PC-9 (cell line): ENCODE measurements around the gene NFKBIA. TPM values are rescaled to one million over a fixed set of nuclear protein-coding genes. Genes with fewer than 3 reads are reported as not detected.

Experiments
- BruUV-seq: library from RNA; stranded (reverse); fragments of 400-500 nt; replicated peaks from 2 replicates; lab custom pipeline; 2021; lab: Mats Ljungman, UMichigan
- CTCF ChIA-PET: fragments of 300-600 bp; sonication (Branson Sonifier 250); formaldehyde crosslinking; loops from one replicate; lab custom pipeline; 2022; ENCODE audit warnings: antibody characterized with exemption; lab: Charles Lee
- POLR2A ChIA-PET: fragments of 300-600 bp; sonication (Branson Sonifier 250); formaldehyde crosslinking; loops from one replicate; lab custom pipeline; 2022; ENCODE audit warnings: antibody characterized with exemption; ENCODE audit not compliant: unreplicated experiment; lab: Charles Lee
- DNase-seq, 2 experiments: peaks; one replicate each; pipeline versions ENCODE4 v3.0.0 to v3.0.0-alpha.2; 2015 to 2022; ENCODE audit warnings: mixed read lengths in 1 of 2
- H2AFZ ChIP-seq: fragments of 200-600 bp; sonication (generic); 2 replicates; pipeline ENCODE4 v1.8.1; 2017; ENCODE audit warnings: antibody characterized with exemption
- H3F3A ChIP-seq: fragments of 200-600 bp; sonication (generic); 2 replicates; pipeline ENCODE4 v1.8.1; 2017; ENCODE audit warnings: antibody characterized with exemption, mild to moderate bottlenecking, low read depth; ENCODE audit not compliant: insufficient read depth
- H3K27ac ChIP-seq: fragments of 200-600 bp; sonication (generic); 2 replicates; pipeline ENCODE4 v1.6.1; 2016; ENCODE audit warnings: mixed run types
- H3K27me3 ChIP-seq: fragments of 200-600 bp; sonication (generic); 2 replicates; pipeline ENCODE4 v1.6.1; 2016; ENCODE audit warnings: low read depth, mixed run types; ENCODE audit not compliant: insufficient read depth
- H3K36me3 ChIP-seq: fragments of 200-600 bp; sonication (generic); 2 replicates; pipeline ENCODE4 v1.6.1; 2016; ENCODE audit warnings: low read depth, mixed run types
- H3K4me1 ChIP-seq: fragments of 200-600 bp; sonication (generic); replicated peaks from 2 replicates; pipeline ENCODE4 v1.6.1; 2016; ENCODE audit warnings: mixed run types; ENCODE audit not compliant: insufficient read depth
- H3K4me2 ChIP-seq: fragments of 200-600 bp; sonication (generic); 2 replicates; pipeline ENCODE4 v1.6.1; 2017; ENCODE audit warnings: mixed run types
- H3K4me3 ChIP-seq: fragments of 200-600 bp; sonication (generic); 2 replicates; pipeline ENCODE4 v1.6.1; 2016; ENCODE audit warnings: mixed run types
- H3K79me2 ChIP-seq: fragments of 200-600 bp; sonication (generic); 2 replicates; pipeline ENCODE4 v1.6.1; 2017; ENCODE audit warnings: low read depth, mixed run types
- H3K9me2 ChIP-seq: fragments of 200-600 bp; sonication (generic); 2 replicates; pipeline ENCODE4 v1.8.1; 2017; ENCODE audit warnings: mild to moderate bottlenecking; ENCODE audit not compliant: insufficient read depth
- H3K9me3 ChIP-seq: fragments of 200-600 bp; sonication (generic); 2 replicates; pipeline ENCODE4 v1.8.1; 2016; ENCODE audit warnings: low read depth; ENCODE audit not compliant: insufficient read depth
- H4K20me1 ChIP-seq: fragments of 200-600 bp; sonication (generic); 2 replicates; pipeline ENCODE4 v1.8.1; 2017; ENCODE audit not compliant: insufficient read depth
- CTCF ChIP-seq: fragments of 200-600 bp; sonication (generic); conservative IDR thresholded peaks from 2 replicates; pipeline ENCODE4 v1.6.1; 2017; ENCODE audit warnings: mixed run types, antibody characterized with exemption, mild to moderate bottlenecking, moderate library complexity
- EZH2 ChIP-seq: fragments of 200-600 bp; sonication (generic); IDR thresholded peaks from 2 replicates; pipeline ENCODE4 v1.8.0; 2017; ENCODE audit warnings: antibody characterized with exemption, low read depth
- intact Hi-C: fragments of 100-400 bp; cut with micrococcal nuclease; formaldehyde crosslinking; loops from one replicate; pipeline ENCODE4 v1.10.0; 2022; ENCODE audit not compliant: unreplicated experiment
- total RNA-seq: library from RNA; stranded (reverse); gene quantifications from 2 replicates; pipeline ENCODE4 v1.2.3, GENCODE V29; 2021

NFKBIA gene
- total RNA-seq, 1 experiment from 2014 or later: 34.8 TPM

- Histone ChIP-seq H4K20me1 (no peaks in the 10 kb centered on the region), H3K4me2 (no peak overlapping the region), H3K27me3 (no peaks in the 10 kb centered on the region), H2AFZ (no peak overlapping the region), H3K9me2 (no peaks in the 10 kb centered on the region), H3K27ac (no peak overlapping the region), H3K9me3 (no peaks in the 10 kb centered on the region), H3K4me1 (peaks cover 31% of the 10 kb centered on the region), H3K36me3 (no peaks in the 10 kb centered on the region), H3K4me3 (no peak overlapping the region), H3F3A (peaks cover 31% of the 10 kb centered on the region), H3K79me2 (no peaks in the 10 kb centered on the region)
- CTCF ChIA-PET: no interaction called here
- TF ChIP-seq EZH2: no peak
- TF ChIP-seq CTCF: no peak
- no TSS peak for BruUV-seq
- DNase-seq: no peak
- POLR2A ChIA-PET: interaction anchor here (0.8 kb wide), 1 partner anchor 834 kb away, joined by 12 read pairs; no protein-coding TSS in a partner anchor
- intact Hi-C loops: no loop called here
Observed at GRCh38 chr14:35368139-35368460, 36.4 kb downstream of the NFKBIA start.

- Histone ChIP-seq H4K20me1 (no peaks in the 10 kb centered on the region), H3K79me2 (no peaks in the 10 kb centered on the region), H3K4me1 (peaks cover 31% of the 10 kb centered on the region), H3K9me3 (no peaks in the 10 kb centered on the region), H3K4me3 (no peak overlapping the region), H3F3A (peaks cover 31% of the 10 kb centered on the region), H2AFZ (no peak overlapping the region), H3K9me2 (no peaks in the 10 kb centered on the region), H3K4me2 (no peak overlapping the region), H3K27me3 (no peaks in the 10 kb centered on the region), H3K27ac (no peak overlapping the region), H3K36me3 (no peaks in the 10 kb centered on the region)
- ChIA-PET POLR2A (no interaction called here), CTCF (interaction anchor here (0.6 kb wide), 1 partner anchor 55 kb away, joined by 7 read pairs; no protein-coding TSS in a partner anchor)
- intact Hi-C loops: no loop called here
- no peak for DNase-seq
- no TSS peak for BruUV-seq
- TF ChIP-seq CTCF: no peak
- TF ChIP-seq EZH2: no peak
Observed at GRCh38 chr14:35367056-35367372, 37.5 kb downstream of the NFKBIA start.

GRCh38 chr14:35366521-35366976, 38.0 kb downstream of the NFKBIA start:
- no peaks in the 10 kb centered on the region for H3K9me3 ChIP-seq
- no peaks in the 10 kb centered on the region for H3K9me2 ChIP-seq
- no peaks in the 10 kb centered on the region for H3K36me3 ChIP-seq
- no peaks in the 10 kb centered on the region for H4K20me1 ChIP-seq
- no peak overlapping the region for H3K4me3 ChIP-seq
- TF ChIP-seq CTCF (no peak), EZH2 (no peak)
- H3F3A ChIP-seq: peaks cover 31% of the 10 kb centered on the region
- no peak overlapping the region for H3K27ac ChIP-seq
- DNase-seq: no peak
- no peaks in the 10 kb centered on the region for H3K27me3 ChIP-seq
- no peak overlapping the region for H2AFZ ChIP-seq
- intact Hi-C loops: no loop called here
- no peaks in the 10 kb centered on the region for H3K79me2 ChIP-seq
- H3K4me1 ChIP-seq: peaks cover 31% of the 10 kb centered on the region
- BruUV-seq: no TSS peak
- POLR2A ChIA-PET: no interaction called here
- no peak overlapping the region for H3K4me2 ChIP-seq
- CTCF ChIA-PET: interaction anchor here (0.6 kb wide), 1 partner anchor 55 kb away, joined by 7 read pairs; no protein-coding TSS in a partner anchor
